ENCODE results near the gene NTRK3.

The NTRK3 gene

DNA sequence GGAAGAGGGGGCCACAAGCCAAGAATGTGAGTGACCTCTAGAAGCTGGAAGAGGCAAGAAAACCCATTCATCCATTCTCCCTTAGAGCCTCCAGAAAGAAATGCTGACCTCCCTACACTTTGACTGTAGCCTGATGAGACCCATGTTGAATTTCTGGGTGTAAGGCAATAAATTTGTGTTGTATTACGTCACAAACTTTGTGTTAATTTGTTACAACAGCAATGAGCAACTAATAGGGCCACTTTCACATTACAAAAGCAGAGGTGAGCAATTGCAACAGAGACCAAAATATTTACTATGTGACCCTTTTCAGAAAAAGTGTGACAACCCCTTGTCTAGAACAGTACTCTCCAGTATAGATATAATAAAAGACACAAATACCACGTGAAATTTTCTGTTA, 101.2 kb downstream of the NTRK3 start:
- TF ChIP-seq, protein P1, sequence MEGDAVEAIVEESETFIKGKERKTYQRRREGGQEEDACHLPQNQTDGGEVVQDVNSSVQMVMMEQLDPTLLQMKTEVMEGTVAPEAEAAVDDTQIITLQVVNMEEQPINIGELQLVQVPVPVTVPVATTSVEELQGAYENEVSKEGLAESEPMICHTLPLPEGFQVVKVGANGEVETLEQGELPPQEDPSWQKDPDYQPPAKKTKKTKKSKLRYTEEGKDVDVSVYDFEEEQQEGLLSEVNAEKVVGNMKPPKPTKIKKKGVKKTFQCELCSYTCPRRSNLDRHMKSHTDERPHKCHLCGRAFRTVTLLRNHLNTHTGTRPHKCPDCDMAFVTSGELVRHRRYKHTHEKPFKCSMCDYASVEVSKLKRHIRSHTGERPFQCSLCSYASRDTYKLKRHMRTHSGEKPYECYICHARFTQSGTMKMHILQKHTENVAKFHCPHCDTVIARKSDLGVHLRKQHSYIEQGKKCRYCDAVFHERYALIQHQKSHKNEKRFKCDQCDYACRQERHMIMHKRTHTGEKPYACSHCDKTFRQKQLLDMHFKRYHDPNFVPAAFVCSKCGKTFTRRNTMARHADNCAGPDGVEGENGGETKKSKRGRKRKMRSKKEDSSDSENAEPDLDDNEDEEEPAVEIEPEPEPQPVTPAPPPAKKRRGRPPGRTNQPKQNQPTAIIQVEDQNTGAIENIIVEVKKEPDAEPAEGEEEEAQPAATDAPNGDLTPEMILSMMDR (IDR thresholded peaks at IDR 0.05; ENCODE audit: extremely low read depth, missing control alignments) = no peak
- no peak for DNase-seq (ENCODE audit: low spot score)

DNA sequence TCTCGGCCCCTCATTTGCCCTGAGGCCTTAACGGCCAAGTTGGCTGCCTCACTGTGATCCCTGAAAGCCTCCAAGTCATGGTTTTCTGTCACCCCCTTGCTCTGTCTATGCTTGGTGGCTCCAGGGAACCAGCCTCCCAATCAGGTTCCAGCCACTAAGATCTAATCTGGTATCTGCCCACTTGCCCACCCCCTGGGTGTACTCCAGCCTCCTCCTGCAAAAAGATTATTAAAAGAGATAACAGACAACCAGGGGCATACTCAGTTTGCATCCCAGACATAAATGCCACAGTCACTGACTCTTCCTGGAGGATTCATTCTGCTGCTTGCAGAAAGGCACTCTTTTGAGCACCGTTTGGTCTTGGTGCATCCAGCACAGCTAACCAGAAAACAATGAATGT, 103.9 kb downstream of the NTRK3 start:
- no peak for DNase-seq (ENCODE audit: low spot score)
- TF ChIP-seq, protein P1 (IDR thresholded peaks at IDR 0.05; ENCODE audit: extremely low read depth, missing control alignments) = no peak

DNA sequence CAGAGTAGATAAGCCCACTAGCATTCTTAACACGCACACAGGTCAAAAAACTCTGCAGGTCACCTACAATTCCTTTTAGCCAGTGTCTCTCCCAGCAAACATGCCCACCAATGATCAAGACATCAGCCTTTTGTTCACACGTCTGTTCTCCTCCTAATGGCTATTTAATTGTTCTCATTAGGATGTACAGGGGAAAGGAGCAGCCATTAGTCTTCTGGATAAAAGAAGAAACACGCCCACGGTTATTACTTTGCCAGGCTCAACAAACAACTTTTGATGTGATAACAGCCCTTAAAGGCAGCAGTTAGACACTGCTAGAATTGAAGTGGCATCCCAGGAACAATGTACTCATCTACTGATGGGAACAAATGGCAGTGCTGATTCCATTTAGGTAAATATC, 108.8 kb downstream of the NTRK3 start:
- no peak for DNase-seq (ENCODE audit: low spot score)
- TF ChIP-seq, protein P1 (IDR thresholded peaks at IDR 0.05; ENCODE audit: extremely low read depth, missing control alignments) = no peak

DNA sequence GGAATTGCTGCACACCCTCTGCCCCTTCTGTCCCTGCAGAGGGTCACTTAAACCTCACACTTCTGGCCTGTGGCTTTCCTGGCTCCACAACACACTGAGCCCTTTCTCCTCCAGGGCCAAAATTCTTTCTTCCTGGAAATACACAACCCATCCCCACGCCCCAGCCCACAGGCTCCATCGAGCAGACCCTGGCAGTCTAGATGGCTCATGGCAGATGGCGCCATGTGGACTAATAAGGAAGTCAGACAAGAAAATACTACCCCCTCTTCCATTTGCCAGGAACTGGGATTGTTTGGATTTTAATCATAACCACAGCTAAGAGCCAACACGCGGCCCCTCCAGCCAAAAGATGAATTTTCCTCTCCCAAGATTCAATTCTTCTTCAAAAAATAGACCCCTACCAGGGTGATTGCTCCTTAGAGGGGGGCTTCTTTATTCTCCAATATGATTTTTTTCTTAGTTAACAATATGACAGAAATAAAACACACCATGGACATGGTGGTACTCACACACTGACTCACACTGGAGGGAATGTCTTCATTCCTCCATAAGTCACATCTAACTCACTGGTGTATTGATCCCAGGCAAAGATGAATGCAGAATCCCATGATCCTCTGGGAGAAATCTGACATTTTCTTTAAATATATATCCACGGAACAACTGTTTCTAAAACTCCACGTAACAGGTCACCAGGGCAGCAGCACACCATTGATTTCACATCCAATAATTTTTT, 111.5 kb downstream of the NTRK3 start:
- DNase-seq (ENCODE audit: low spot score) = no peak
- TF ChIP-seq, protein P1 (IDR thresholded peaks at IDR 0.05; ENCODE audit: extremely low read depth, missing control alignments) = no peak

DNA sequence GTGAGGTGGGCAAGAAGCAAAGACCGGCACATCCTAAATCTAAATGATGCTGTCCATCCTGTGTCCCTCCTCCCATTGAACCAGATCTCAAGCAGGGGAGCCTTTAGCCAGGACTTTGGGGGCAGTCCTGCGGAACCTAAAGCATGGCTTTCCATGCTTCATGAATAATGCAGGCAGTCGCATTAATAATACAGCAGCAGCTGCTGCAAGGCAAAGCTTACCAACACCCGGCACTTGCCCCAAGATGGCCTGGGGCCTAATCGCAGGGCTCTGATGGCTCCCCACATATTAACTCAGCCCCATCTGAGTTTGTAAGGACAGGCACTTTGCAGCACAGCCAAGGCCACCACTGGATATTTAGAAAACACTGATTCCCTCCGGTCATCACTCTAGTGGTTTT, 114.4 kb downstream of the NTRK3 start:
- DNase-seq (ENCODE audit: low spot score) = no peak
- TF ChIP-seq, protein P1 (IDR thresholded peaks at IDR 0.05; ENCODE audit: extremely low read depth, missing control alignments) = no peak

DNA sequence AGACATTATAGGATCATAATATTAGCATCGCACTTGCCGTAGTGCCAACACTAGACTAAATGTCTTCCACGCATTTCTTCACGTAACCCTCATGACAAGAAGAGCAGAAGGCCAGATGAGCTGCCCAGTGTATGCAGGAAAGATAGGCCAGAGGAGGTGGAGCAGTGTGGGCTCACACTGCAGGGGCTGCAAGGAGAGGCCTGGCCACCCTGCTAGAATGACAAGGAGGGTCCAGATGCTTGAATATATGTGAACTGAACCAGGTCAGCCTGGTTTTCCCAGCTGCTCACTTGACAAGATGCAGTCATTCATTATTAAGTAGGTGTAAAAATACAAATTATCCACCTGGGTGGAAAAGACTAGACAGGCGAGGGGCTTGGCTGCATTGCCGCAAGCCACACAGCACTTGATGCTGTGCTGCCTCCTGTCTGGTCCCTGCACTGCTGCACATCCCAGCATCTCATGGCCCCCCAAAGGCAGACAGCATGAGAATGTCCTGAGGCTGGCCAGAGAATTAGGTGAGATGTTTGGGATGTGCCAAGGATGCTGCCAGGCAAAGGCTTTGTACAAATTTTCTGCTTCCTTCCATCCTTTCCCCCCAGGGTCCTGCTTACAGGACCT, 115.2 kb downstream of the NTRK3 start:
- DNase-seq (ENCODE audit: low spot score) = no peak
- TF ChIP-seq, protein P1 (IDR thresholded peaks at IDR 0.05; ENCODE audit: extremely low read depth, missing control alignments) = no peak

DNA sequence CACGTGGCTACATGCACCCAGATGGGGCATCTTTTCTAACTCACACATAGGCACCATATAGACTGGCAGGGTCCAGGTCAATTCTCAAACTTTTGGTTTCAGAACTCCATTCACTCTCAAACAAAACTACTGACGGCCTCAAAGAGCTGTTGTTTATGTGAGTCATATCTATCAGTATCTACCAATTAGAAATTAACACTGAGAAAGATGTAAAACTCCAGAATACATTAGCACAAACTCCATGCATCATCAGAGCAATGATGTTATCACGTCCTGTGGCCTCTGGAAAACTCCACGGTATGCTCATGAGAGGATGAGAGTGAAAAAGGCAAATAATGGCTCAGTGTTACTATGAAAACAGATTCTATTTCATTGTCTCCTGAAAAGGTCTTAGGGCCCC, 116.1 kb downstream of the NTRK3 start:
- TF ChIP-seq, protein P1 (IDR thresholded peaks at IDR 0.05; ENCODE audit: extremely low read depth, missing control alignments) = no peak
- no peak for DNase-seq (ENCODE audit: low spot score)
